Skeletal muscle tissue (tissue), 4 donors: Measurements from ENCODE around the gene IL23R. TPM values are rescaled to one million over a fixed set of nuclear protein-coding genes. Genes with fewer than 3 reads are reported as not detected.
"Not testable (repeated sequence)": the region's sequence is repeated elsewhere in the genome, so short reads cannot be mapped to it uniquely, and the experiment has no call there.

Experiments
- H3K27ac ChIP-seq: one replicate; pipeline ENCODE4 v1.7.0; 2013; ENCODE audit warnings: mild to moderate bottlenecking, low read depth, low read length, inconsistent platforms
- H3K27me3 ChIP-seq, 3 donors: one replicate each; pipeline ENCODE4 v1.7.0; 2013; ENCODE audit warnings: low read length in 3 of 3; ENCODE audit not compliant: control insufficient read depth in 3 of 3, insufficient read depth in 3 of 3
- H3K36me3 ChIP-seq, 3 donors: one replicate each; pipeline ENCODE4 v1.7.0; 2013; ENCODE audit warnings: low read length in 3 of 3; ENCODE audit not compliant: control insufficient read depth in 3 of 3, insufficient read depth in 3 of 3
- H3K4me1 ChIP-seq, 3 donors: one replicate each; pipeline ENCODE4 v1.7.0; 2013; ENCODE audit warnings: low read length in 3 of 3, mild to moderate bottlenecking in 3 of 3; ENCODE audit not compliant: control insufficient read depth in 3 of 3, insufficient read depth in 3 of 3
- H3K4me3 ChIP-seq, 3 donors: one replicate each; pipeline ENCODE4 v1.7.0; 2013; ENCODE audit warnings: low read length in 3 of 3
- H3K9ac ChIP-seq, 3 donors: one replicate each; pipeline ENCODE4 v1.7.0; 2013; ENCODE audit warnings: low read length in 3 of 3, mild to moderate bottlenecking in 3 of 3, moderate library complexity in 2 of 3, low read depth in 1 of 3
- H3K9me3 ChIP-seq, 3 donors: one replicate each; pipeline ENCODE4 v1.7.0; 2013; ENCODE audit warnings: low read length in 3 of 3; ENCODE audit not compliant: control insufficient read depth in 3 of 3
- total RNA-seq: library from RNA; depleted of rRNA; stranded (reverse); fragments of >200 nt; gene quantifications from one replicate; pipeline ENCODE4 v1.2.3, GENCODE V29; 2014
- donor health status: Osteomylitis.

IL23R gene
- total RNA-seq, 1 donor from 2014 or later: not detected

DNA sequence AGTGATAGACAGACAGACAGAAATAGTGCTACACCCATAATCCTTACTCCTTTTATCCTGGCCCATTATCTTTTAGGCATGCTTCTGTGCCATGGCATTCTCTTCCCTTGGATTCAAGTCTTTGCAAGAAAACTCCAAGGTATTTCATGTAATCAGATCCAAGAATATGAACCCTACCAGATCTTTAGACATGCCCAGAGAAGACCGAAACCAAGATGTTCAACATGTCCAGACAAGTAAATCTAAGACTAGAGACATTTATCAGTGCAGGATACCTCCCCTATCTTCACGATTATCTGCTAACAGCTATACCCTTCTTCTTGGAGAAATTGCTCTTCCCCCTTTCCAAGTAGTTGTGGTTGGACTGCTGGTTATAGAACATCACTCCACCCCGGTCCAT, 19.7 kb upstream of the IL23R start:
- no peak overlapping the region for H3K9ac ChIP-seq
- H3K9me3 ChIP-seq: no peaks in the 10 kb centered on the region
- H3K36me3 ChIP-seq: no peaks in the 10 kb centered on the region
- H3K27me3 ChIP-seq: no peaks in the 10 kb centered on the region
- no peak overlapping the region for H3K4me3 ChIP-seq
- no peak overlapping the region for H3K27ac ChIP-seq
- peaks cover 5 to 7% (median 5%) of the 10 kb centered on the region in 3 donors for H3K4me1 ChIP-seq

DNA sequence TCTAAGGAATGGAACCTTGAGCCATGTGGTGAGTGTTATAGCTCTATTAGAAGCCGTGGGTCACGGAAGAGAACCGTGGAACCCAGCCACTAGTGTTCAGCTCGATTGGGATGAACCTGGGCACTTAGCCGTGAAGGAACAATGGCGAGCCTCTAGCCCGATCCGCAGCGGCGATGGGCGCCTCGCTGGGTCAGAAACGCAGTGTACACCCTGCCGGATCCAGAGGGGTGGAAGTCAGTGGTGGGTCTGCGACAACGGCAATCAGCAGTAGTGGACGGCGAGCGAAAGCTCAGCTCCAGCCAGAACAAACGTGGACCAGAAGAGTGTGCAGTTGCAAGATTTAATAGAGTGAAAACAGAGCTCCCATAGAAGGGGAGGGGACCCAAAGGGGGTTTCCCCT, 18.3 kb upstream of the IL23R start:
- not testable (repeated sequence) for H3K27ac ChIP-seq, H3K36me3 ChIP-seq, H3K4me3 ChIP-seq, H3K27me3 ChIP-seq, H3K9ac ChIP-seq, H3K9me3 ChIP-seq, H3K4me1 ChIP-seq

DNA sequence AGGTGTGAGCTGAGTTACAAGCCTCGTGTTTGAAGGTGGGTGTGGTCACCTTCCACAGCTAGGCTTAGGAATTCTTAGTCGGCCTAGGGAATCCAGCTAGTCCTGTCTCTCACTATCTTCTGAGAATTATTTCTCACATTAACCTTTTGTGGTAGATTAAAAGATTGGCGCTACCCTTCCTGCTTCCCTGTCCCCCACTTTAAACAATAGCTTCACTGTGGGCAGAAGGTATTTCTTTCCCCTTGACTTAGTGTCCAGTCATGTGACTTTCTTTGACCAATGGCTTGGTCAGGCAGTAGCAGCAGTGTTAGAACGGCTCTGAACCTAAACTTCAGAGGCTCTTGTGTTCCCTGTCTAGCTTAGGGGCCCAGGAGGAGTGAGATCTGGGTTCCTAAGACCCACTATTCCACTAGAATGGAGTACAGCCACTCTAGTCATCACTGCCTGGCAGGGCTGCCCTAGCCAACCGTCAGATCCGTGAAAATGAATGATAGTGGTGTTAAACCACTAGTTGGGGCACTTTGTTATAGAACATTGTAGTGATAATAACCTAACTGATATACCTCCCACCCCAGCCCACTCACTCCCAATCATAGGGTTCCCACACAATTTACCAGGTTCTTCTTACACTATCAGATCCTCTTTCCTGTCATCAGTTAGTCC, 17.6 kb upstream of the IL23R start:
- no peaks in the 10 kb centered on the region for H3K9me3 ChIP-seq
- peak overlapping the region in 1 of 3 donors; percentile 20 for H3K4me3 ChIP-seq
- H3K36me3 ChIP-seq: no peaks in the 10 kb centered on the region
- H3K27me3 ChIP-seq: no peaks in the 10 kb centered on the region
- H3K27ac ChIP-seq: no peak overlapping the region
- peak overlapping the region in 1 of 3 donors; percentile 11 for H3K9ac ChIP-seq
- H3K4me1 ChIP-seq: peaks cover 5 to 7% (median 5%) of the 10 kb centered on the region in 3 donors

DNA sequence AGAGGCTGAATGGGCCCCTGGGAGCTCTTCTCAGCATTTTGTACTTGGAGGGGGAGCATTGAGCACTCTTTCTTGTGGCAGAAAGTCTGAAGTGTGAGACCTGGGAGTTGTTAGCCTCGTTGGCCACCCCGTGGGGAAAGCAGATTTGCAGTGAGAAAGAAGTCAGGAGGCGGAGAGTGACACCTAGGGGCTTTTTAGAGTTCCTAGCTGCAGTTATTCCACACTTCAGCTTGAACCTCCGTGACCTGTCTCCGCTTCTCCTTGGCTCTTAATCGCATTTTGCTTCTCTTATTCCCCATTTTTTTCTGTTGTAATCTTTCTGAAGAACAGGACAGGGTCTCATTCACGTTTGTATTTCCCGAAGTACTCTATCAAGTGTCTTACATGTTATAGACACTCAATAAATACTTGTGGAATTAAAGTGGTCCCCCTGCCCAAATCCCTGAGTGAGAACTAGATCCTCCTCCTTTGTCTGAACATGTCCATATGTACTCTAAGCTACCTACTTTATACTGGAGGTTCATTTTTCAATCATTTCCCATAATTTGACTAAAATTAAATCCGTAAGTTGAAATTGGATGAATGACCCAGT, 17.0 kb upstream of the IL23R start:
- Histone ChIP-seq H3K4me1 (peaks cover 5 to 7% (median 5%) of the 10 kb centered on the region in 3 donors), H3K9ac (peak overlapping the region in 1 of 3 donors; percentile 11), H3K27me3 (no peaks in the 10 kb centered on the region), H3K27ac (no peak overlapping the region), H3K4me3 (peak overlapping the region in 1 of 3 donors; percentile 20), H3K36me3 (no peaks in the 10 kb centered on the region), H3K9me3 (no peaks in the 10 kb centered on the region)

DNA sequence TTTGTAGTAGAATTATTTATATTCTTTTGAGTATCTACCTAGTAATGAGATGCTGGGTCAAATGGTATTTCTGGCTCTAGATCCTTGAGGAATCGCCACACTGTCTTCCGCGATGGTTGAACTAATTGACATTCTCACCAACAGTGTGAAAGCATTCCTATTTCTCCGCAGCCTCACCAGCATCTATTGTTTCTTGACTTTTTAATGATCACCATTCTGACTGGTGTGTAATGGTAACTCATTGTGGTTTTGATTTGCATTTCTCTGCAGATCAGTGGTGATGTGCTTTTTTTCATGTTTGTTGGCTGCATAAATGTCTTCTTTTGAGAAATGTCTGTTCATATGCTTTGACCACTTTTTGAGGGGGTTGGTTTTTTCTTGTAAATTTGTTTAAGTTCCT, 15.3 kb upstream of the IL23R start:
- H3K27ac ChIP-seq: no peak overlapping the region

DNA sequence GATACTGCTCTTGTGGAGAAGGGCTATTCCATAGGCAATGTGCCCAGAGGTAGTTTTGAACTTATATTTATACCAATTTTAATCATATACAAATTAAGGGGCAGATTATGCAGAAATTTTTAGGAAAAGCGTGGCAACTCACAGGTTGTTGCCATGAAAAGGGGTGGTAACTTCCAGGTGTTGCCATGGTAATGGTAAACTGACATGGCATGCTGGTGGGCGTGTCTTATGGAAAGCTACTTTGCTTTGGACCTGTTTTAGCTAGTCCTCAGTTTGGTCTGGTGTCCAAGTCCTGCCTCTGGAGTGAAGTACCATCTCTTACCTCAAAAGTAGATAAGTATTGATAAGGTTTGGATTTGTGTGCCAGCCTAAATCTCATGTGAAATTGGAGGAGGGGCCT, 7.9 kb upstream of the IL23R start:
- Histone ChIP-seq H3K9me3 (no peaks in the 10 kb centered on the region), H3K27me3 (peaks cover 3 to 8% (median 4%) of the 10 kb centered on the region in 3 donors), H3K36me3 (no peaks in the 10 kb centered on the region), H3K9ac (no peak overlapping the region), H3K4me1 (no peaks in the 10 kb centered on the region), H3K27ac (no peak overlapping the region), H3K4me3 (no peak overlapping the region)

More for the DNA sequence above, 15.3 kb upstream of the IL23R start:
- no peak overlapping the region for H3K4me3 ChIP-seq
- no peak overlapping the region for H3K9ac ChIP-seq
- peaks cover 5 to 7% (median 5%) of the 10 kb centered on the region in 3 donors for H3K4me1 ChIP-seq
- no peaks in the 10 kb centered on the region for H3K9me3 ChIP-seq
- peaks cover 0 to 4% (median under 1%) of the 10 kb centered on the region in 3 donors for H3K27me3 ChIP-seq
- H3K36me3 ChIP-seq: no peaks in the 10 kb centered on the region

DNA sequence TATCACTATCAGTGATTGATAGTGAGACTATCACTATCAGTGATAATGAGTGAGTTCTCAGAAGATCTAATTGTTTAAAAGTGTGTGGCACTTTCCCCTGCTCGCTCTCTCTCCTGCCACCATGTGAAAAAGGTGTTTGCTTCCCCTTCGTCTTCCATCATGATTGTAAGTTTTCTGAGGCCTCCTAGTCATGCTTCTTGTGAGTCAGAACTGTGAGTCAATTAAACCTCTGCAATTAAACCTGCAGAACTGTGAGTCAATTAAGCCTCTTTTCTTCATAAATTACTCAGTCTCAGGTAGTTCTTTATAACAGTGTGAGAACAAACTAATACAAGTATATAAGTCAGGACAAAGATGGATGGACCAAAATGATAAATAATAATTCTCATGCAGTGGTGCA, 7.0 kb upstream of the IL23R start:
- Histone ChIP-seq H3K36me3 (no peaks in the 10 kb centered on the region), H3K9me3 (no peaks in the 10 kb centered on the region), H3K9ac (no peak overlapping the region), H3K27me3 (peaks cover 3 to 8% (median 4%) of the 10 kb centered on the region in 3 donors), H3K27ac (no peak overlapping the region), H3K4me3 (no peak overlapping the region), H3K4me1 (no peaks in the 10 kb centered on the region)

DNA sequence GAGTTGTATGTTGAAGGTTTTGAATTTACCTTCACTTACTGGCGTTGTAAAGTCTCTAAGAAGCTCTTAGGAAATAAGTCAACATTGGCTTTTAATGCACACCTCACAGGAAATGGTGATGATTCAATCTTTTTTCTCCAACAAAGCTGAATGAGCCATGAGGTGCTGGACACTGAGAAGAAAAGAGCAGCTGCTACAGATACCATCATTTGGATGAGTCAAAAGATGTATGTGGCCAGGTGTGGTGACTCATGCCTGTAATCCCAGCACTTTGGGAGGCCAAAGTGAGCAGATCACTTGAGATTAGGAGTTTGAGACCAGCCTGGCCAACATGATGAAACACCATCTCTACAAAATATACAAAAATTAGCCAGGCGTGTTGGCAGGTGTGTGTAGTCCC, 3.3 kb upstream of the IL23R start:
- Histone ChIP-seq H3K36me3 (no peaks in the 10 kb centered on the region), H3K27me3 (no peaks in the 10 kb centered on the region), H3K9me3 (no peaks in the 10 kb centered on the region), H3K9ac (no peak overlapping the region), H3K4me1 (no peaks in the 10 kb centered on the region), H3K4me3 (no peak overlapping the region), H3K27ac (no peak overlapping the region)

DNA sequence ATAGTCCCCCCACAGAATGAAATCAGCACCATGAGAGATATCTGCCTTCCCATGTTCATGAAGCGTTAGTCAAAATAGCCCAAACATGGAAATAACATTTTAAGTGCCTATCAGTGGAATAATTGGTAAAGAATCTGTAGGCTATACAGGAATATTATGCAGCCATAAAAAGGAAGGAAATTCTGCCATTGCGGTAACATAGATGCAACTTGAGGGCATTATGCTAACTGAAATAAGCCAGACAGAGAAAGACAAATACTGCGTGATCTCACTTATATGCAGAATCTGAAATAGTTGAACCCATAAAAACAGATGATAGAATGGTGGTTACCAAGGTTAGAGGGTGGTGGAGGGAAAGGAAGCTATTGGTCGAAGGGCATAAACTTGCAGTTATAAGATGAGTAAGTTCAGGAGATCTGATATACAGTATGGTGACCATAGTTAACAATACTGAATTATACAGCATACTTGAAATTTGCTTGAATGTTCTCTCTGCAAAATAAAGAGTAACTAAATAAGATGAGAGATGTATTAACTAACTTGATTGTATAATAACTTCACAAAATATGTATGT, 699 bp upstream of the IL23R start:
- no peak overlapping the region for H3K9ac ChIP-seq
- no peaks in the 10 kb centered on the region for H3K27me3 ChIP-seq
- H3K9me3 ChIP-seq: no peaks in the 10 kb centered on the region
- no peak overlapping the region for H3K27ac ChIP-seq
- H3K36me3 ChIP-seq: no peaks in the 10 kb centered on the region
- no peak overlapping the region for H3K4me3 ChIP-seq
- H3K4me1 ChIP-seq: no peaks in the 10 kb centered on the region

DNA sequence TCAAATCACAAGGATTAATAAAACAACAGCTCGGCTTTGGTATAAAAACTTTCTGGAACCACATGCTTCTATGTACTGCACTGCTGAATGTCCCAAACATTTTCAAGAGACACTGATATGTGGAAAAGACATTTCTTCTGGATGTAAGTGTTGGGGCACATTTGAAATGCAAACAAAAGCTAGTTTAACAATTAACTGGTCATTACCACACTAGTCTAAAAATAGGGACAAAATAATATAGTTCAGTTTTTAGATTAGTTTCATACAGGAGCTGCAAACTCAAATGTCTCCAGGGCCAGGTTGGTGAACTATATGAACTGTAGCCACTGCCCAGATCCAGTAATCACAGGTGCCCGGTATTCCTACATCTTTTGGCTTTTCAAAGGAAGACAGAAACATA, 3.2 kb downstream of the IL23R start:
- no peak overlapping the region for H3K9ac ChIP-seq
- no peaks in the 10 kb centered on the region for H3K36me3 ChIP-seq
- no peak overlapping the region for H3K27ac ChIP-seq
- no peaks in the 10 kb centered on the region for H3K27me3 ChIP-seq
- H3K4me3 ChIP-seq: no peak overlapping the region
- no peaks in the 10 kb centered on the region for H3K4me1 ChIP-seq
- no peaks in the 10 kb centered on the region for H3K9me3 ChIP-seq
